IMR-90 (cell line): ENCODE measurements around the gene MCF2L.

Experiments
- CEBPB ChIP-seq: IDR thresholded peaks from 2 replicates; pipeline ENCODE4 v1.6.1; 2012; ENCODE audit warnings: low read depth, low read length, improper control_type of control experiment
- FOS ChIP-seq: fragments of 150-350 bp; IDR thresholded peaks from 2 replicates; pipeline ENCODE4 v1.6.1; 2016; ENCODE audit warnings: low read depth, low read length
- MXI1 ChIP-seq: IDR thresholded peaks from 2 replicates; pipeline ENCODE4 v1.6.1; 2012; ENCODE audit warnings: low read depth, mild to moderate bottlenecking, low read length, moderate library complexity, borderline replicate concordance
- POLR2A ChIP-seq: IDR thresholded peaks from 2 replicates; pipeline ENCODE4 v1.6.1; 2012; ENCODE audit warnings: mild to moderate bottlenecking, low read depth, low read length
- RAD21 ChIP-seq: IDR thresholded peaks from 2 replicates; pipeline ENCODE4 v1.6.1; 2012; ENCODE audit warnings: low read length, improper control_type of control experiment
- TF ChIP-seq, protein P1 (sequence below): conservative IDR thresholded peaks from 2 replicates; pipeline ENCODE4 v1.5.1; 2012; ENCODE audit warnings: mild to moderate bottlenecking, low read depth, low read length, improper control_type of control experiment

DNA sequence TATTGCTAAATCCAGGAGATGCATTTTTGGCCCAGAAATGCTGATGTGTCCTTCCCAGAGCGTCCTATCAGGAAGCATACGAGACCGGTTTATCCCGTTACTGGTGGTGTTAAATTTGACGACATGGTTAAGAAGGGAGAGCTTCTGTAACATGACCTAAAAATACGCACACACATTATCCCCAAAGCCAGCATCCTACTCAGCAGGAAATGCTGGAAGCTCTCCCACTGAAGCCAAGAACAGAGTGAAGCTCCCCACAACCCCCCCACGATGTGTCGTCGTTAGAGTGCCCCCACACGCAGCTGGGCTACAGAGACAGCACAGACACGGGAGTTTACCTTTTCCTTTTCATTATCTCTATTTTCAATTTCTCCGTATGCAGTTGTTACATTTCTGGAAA is 45.1 kb upstream of the MCF2L start:
- TF ChIP-seq, protein P1, sequence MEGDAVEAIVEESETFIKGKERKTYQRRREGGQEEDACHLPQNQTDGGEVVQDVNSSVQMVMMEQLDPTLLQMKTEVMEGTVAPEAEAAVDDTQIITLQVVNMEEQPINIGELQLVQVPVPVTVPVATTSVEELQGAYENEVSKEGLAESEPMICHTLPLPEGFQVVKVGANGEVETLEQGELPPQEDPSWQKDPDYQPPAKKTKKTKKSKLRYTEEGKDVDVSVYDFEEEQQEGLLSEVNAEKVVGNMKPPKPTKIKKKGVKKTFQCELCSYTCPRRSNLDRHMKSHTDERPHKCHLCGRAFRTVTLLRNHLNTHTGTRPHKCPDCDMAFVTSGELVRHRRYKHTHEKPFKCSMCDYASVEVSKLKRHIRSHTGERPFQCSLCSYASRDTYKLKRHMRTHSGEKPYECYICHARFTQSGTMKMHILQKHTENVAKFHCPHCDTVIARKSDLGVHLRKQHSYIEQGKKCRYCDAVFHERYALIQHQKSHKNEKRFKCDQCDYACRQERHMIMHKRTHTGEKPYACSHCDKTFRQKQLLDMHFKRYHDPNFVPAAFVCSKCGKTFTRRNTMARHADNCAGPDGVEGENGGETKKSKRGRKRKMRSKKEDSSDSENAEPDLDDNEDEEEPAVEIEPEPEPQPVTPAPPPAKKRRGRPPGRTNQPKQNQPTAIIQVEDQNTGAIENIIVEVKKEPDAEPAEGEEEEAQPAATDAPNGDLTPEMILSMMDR, result no peak
- no peak for TF ChIP-seq MXI1
- TF ChIP-seq POLR2A, result no peak
- TF ChIP-seq CEBPB, result no peak
- no peak for TF ChIP-seq FOS
- TF ChIP-seq RAD21, result no peak
